Activated naive CD4-positive, alpha-beta T cell treated with anti-CD3 and anti-CD28 coated beads, Interleukin-2, amount 50 U/mL, for 72 hours (primary cell): Measurements from ENCODE around the gene LIX1. TPM values are rescaled to one million over a fixed set of nuclear protein-coding genes. Genes with fewer than 3 reads are reported as not detected.

Source experiments
- ATAC-seq, 2 donors: fragments of 150-1000 bp; cut with Tn5 transposase; 2 replicates each; pipeline ENCODE4 v1.10.0; 2021; ENCODE audit warnings: mild to moderate bottlenecking in 2 of 2, moderate library complexity in 2 of 2
- DNase-seq, 2 donors: peaks; one replicate each; pipeline ENCODE4 v3.0.0; 2021 to 2022; ENCODE audit warnings: low spot score in 2 of 2
- H3K27ac Mint-ChIP-seq, 2 donors: one replicate each; pipeline ENCODE4 v1.8.0; 2022; ENCODE audit warnings: mild to moderate bottlenecking in 2 of 2, mixed read lengths in 2 of 2
- H3K36me3 Mint-ChIP-seq, 2 donors: one replicate each; pipeline ENCODE4 v1.8.0; 2022; ENCODE audit warnings: mixed read lengths in 2 of 2
- H3K9me3 Mint-ChIP-seq, 2 donors: one replicate each; pipeline ENCODE4 v1.8.0; 2022; ENCODE audit warnings: mixed read lengths in 2 of 2
- total RNA-seq, 2 donors: library from RNA; stranded (reverse); gene quantifications; one replicate each; pipeline ENCODE4 v1.2.3, GENCODE V29; 2022

LIX1 gene
- total RNA-seq, 2 donors from 2014 or later = not detected

DNA sequence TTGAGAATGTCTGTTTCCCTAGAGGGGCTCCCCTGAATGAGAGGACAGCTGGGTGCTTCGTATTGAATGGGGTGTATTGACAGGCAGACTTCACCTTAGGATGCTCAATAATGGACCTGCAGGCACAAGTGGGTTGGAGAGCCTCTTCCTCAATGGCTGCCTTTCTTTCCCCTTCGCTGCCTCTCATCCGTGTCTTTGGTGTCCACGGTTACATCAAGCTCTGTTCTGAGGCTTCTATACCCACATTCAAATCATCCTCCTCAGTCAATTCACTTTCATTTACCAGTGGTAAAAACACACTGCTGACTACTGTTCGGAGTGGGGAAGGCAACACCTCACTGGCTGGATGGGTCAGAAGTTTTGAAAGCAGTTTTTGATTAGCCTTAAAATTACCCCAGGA lies 20.6 kb downstream of the LIX1 start:
- no peak for ATAC-seq
- Mint-ChIP-seq H3K27ac (no peak overlapping the region), H3K9me3 (no peaks in the 10 kb centered on the region), H3K36me3 (no peaks in the 10 kb centered on the region)
- DNase-seq = no peak

DNA sequence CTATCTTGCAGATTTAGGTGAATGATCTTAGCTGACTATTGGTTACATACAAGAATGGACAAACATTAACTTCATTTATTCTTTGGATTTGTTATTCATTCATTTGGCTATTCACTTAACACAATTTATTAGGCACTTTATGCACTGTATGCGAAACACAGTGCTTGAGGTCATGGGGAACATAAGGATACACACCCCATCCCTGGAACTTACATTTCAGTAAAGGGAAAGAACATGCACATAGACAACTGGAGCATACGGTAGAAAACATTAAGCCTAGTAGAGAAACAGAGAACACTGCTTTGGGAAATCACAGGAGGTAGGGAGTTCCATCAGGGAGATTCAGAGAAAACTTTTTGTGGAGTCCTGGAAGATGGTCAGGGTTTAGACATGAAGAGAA lies 22.2 kb downstream of the LIX1 start:
- no peak overlapping the region for H3K27ac Mint-ChIP-seq
- DNase-seq = no peak
- H3K36me3 Mint-ChIP-seq = no peaks in the 10 kb centered on the region
- ATAC-seq = no peak
- H3K9me3 Mint-ChIP-seq = no peaks in the 10 kb centered on the region

DNA sequence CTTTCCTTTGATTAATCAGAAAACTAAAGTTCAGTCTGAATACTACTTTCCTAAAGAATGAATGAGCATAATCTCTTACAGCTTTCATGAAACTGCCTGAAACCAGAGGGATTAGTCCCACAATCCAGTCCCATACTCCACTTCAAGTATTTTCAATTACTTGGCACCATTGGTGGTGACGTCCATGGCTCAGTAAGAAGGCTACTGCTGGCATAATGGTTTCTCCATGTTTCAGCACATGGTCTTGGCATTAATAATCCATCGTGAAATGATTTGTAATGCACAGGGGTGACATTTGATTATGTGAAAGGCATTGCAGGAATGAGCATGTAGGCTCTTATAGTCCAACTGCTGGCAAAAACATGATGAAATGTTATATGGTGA lies 23.4 kb downstream of the LIX1 start:
- no peak overlapping the region for H3K27ac Mint-ChIP-seq
- no peaks in the 10 kb centered on the region for H3K36me3 Mint-ChIP-seq
- DNase-seq = no peak
- ATAC-seq = no peak
- no peaks in the 10 kb centered on the region for H3K9me3 Mint-ChIP-seq

DNA sequence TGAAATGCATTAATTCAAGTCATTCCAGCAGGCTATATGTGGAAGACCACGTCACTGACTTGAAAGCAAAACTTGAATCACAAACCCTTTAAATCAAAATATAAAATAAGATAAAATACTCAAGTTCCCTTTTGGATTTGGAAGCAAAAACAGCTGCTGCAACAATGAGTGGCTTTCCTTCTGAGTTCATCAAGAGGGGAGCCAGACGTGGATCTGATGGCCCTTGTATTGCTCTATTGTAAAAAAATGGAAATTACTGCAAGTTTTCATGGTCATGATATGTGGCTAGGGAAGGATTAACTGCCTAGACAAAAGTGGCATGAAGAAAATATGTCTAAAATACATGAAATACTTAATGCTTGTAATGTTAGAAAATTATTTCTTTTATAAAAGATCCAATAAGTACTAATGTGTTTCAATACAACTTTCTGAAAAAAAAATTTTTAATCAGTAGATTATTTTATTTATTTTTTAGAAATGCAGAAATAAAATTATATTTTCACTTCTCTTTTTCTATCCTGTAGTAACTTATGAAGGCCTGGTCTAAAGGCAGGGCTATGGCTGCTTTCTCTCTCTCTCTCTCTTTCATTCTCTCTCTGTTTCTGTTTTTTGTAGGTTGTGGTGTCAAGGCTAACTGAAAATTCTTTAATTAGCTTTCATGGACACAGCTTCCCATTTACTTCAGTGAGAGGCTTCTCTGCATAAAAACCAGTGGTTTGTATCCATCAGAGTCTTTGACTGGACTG lies 24.0 kb downstream of the LIX1 start:
- no peak for ATAC-seq
- no peak overlapping the region for H3K27ac Mint-ChIP-seq
- H3K9me3 Mint-ChIP-seq = no peaks in the 10 kb centered on the region
- H3K36me3 Mint-ChIP-seq = no peaks in the 10 kb centered on the region
- no peak for DNase-seq

DNA sequence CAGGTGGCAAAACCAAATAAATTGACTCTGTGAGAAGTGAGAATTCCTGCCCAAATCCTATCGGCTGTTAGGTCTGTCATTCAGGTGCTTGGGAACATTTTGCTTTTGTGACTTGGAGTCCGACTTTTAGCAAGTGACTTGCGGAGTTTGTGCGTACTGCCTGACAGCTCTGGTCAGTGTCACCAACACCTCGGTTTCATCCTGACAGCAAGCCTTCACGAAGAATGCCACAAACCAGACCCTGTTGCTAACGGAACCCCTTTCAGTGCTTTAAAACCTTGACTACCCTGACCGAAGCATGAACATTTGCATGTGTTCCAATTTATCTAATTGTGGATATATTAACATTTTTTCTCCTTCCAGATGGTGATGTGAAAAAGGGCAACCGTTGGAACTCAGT lies 26.5 kb downstream of the LIX1 start:
- Mint-ChIP-seq H3K36me3 (no peaks in the 10 kb centered on the region), H3K27ac (peak overlapping the region in 1 of 2 donors; percentile 39), H3K9me3 (no peaks in the 10 kb centered on the region)
- ATAC-seq (no peak), DNase-seq (no peak)

DNA sequence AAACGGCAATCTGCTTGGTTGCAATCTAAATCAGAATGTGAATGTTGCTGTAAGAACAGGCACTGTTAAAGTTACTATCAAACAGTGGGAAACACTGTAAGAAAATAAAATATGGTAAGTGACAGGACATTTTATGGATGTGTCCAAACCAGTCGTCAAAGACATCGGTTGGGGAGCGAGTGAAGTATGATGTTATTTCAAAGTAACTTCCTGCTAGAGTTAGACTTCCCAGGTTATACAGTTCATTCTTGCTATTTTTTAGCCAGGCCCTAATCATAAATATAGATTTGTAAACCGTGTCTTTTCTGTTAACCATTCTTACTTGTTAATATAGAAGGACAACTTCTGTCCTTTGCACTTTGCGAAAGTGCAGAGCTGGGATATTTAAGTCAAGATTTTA lies 30.2 kb downstream of the LIX1 start:
- no peak for ATAC-seq
- DNase-seq = no peak
- Mint-ChIP-seq H3K9me3 (no peaks in the 10 kb centered on the region), H3K36me3 (no peaks in the 10 kb centered on the region), H3K27ac (no peak overlapping the region)

DNA sequence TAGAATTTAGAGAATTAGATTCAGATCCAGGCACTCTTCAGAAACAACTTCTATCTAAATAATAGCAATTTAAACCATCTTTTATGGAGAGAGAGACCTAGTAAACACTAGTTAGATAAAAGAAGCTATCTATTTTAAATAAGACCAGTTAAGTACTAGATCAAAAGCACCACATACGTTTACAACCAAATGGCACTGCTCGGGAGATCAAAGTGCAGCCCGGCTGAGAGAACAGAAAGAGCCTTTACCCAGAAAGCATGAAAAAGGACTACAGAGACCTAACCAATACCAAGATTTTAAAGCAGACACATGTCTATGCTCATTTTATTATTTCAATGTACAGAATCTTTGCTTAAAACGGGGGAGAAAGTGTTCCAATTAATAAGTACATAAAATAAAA lies 30.8 kb downstream of the LIX1 start:
- H3K9me3 Mint-ChIP-seq = no peaks in the 10 kb centered on the region
- no peaks in the 10 kb centered on the region for H3K36me3 Mint-ChIP-seq
- DNase-seq = no peak
- no peak for ATAC-seq
- H3K27ac Mint-ChIP-seq = no peak overlapping the region

DNA sequence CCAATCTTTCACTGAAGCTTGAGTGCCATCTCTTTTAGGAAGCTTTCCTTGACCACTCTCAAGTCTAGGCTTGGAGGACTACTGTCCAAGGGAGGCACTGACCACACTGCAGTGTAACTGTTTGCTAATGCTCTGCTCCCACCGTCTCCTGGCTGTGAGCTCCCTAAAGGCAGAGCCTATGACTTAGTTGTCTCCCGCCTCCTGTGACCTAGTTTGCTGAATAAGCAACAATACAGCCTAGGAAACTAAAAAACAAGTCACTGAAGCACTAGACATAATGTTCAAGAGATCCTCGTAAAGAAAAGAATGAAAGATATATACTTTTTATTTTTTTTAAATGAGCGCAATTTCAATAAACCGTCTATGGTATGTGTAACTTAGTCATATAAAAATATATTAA lies 31.4 kb downstream of the LIX1 start:
- ATAC-seq (no peak), DNase-seq (no peak)
- H3K9me3 Mint-ChIP-seq = no peaks in the 10 kb centered on the region
- no peaks in the 10 kb centered on the region for H3K36me3 Mint-ChIP-seq
- no peak overlapping the region for H3K27ac Mint-ChIP-seq

DNA sequence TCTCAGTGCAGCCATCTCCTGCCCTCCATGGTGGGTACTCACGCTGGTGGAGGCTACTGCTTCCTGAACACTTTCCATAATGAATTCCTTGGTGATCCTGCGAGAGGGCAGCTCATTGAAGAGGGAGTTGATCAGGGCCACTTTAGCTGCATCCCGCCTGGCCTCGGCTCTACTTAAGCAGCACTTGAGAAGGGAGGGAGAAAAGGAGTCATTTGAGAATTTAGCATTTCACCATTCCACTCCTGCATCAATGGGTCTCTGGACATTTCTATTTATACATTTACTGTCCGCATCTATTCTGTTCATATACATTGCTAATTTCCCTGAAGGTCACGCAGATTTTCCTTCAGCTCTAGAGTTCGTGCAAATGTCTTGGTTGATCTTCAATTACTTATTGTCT lies 35.1 kb downstream of the LIX1 start:
- Mint-ChIP-seq H3K36me3 (no peaks in the 10 kb centered on the region), H3K27ac (no peak overlapping the region), H3K9me3 (no peaks in the 10 kb centered on the region)
- DNase-seq (no peak), ATAC-seq (no peak)

DNA sequence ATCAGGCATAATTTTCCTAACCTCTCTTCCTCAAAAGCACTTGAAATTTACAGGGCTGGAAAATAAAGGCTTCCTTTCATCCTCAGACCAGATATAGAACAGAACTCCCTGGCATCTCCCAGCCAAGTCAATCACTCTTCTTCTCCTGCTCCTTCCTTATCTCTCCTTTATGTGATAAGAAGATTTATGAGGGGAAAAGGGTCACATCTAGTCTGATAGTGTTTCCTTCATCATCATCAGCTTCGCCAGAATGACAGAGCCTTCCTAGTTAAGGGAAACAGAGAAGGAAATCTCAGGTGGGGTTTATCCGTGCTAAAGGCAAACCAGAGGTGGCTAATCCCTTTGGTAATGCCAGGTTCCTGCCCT lies 36.2 kb downstream of the LIX1 start:
- Mint-ChIP-seq H3K36me3 (no peaks in the 10 kb centered on the region), H3K9me3 (no peaks in the 10 kb centered on the region), H3K27ac (no peak overlapping the region)
- ATAC-seq (no peak), DNase-seq (no peak)

DNA sequence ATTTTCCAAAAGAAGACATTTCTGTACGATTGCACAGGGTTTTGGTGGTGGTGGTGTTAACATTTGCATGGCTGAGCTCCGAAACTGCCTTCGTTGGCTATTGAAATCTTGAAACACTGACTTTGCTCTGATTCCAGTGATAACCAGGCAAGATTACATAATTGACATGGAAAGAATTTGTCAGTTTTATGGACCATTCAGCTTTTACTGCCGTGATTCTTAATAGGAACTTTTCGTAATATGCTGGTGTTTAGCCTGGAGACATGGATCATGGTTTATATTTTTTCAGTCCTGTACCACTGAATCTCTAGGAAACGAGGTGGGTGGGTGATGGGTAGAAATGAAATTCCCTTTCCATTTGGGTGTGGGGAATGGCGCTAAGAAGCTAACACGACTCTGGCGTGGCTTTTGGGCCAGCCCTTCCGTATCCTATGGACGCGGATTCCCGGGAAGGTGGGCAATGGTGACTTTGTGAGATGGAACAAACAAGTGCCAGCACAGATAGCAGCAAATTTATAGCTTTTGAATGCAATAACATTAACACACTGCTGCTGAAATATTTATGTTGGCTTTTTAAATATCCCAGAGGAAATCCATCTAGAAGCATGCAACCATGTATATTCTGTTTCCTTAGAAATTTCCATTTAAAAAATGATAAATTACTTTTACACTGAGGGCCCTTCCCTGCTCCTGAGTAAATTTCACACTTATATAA lies 36.8 kb downstream of the LIX1 start:
- DNase-seq (no peak), ATAC-seq (no peak)
- H3K27ac Mint-ChIP-seq = no peak overlapping the region
- H3K36me3 Mint-ChIP-seq = no peaks in the 10 kb centered on the region
- H3K9me3 Mint-ChIP-seq = no peaks in the 10 kb centered on the region

DNA sequence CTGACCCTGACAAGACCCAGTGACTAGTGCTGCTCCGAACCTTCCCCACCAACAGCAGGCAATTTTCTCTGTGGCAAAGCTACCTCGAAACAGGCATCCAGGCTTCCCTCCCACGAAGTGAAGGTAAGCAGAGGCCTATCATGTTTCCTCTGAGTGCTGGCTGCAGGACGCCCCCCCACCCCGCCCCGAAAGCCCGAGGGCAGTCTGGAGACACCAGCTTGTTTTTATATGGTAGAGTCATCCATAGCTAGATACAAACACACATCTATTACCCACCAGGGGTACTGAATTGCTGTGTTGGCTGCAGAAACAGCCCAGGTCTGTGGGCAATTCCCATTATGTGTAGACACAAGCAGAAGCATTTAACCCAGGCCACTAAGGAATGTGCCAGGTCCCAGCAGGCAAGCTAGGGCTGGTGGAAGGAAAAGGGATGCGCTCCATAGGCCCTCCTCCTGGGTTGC lies 40.4 kb downstream of the LIX1 start:
- Mint-ChIP-seq H3K36me3 (no peaks in the 10 kb centered on the region), H3K9me3 (no peaks in the 10 kb centered on the region), H3K27ac (no peak overlapping the region)
- ATAC-seq (no peak), DNase-seq (no peak)

DNA sequence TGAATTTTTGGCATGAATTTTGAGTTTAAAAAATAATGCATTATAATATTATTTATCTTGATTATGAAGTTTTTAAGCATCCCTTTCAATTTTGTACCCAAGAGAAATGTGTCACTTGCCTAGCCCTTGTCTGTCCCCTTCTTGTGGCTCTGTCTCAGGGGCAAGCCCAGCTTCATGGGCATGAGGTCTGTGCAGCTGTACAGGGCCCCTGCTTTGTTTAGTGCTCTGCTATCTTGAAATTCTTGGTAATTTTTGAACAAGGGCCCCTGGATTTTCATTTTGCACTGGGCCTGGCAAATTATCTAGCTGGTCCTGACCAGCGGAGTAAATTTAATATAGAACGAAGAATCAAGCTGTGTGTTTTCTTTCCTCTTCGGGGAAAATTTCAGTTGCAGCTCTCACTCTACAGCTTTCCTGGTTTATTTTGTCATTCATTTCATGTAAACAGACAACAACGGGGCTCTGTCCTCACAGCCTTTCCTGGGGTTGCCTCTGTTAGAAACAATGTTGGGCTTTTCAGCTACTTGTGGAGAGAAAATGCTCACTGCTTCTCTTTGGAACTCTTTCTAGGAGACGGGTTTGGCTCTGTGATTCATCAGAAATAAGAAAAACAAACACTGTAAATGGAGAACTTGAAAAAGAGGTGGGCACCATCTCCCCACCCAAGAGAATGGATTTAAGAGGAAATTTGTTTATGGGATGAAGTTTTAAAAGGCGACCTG lies 41.1 kb downstream of the LIX1 start:
- no peaks in the 10 kb centered on the region for H3K9me3 Mint-ChIP-seq
- H3K27ac Mint-ChIP-seq = no peak overlapping the region
- H3K36me3 Mint-ChIP-seq = no peaks in the 10 kb centered on the region
- DNase-seq (no peak), ATAC-seq (no peak)

DNA sequence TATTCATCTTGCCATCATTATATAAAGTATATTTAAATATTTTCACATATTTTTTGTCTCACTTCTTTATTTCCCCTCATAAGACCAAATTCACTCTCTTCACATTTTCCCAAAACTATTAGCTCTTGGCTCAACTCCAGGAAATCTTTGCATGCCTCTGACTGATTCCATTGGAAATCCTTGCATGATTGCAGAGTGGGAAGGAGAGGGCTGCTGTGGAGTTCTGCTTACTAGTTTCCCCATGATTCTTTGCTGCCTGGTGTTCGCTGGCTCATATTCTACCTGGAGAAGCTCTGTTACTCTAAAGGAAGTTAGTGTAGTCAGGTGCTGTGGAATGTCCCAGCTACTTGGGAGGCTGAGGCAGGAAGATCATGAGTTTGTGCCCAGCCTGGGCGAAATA lies 41.9 kb downstream of the LIX1 start:
- Mint-ChIP-seq H3K36me3 (no peaks in the 10 kb centered on the region), H3K9me3 (no peaks in the 10 kb centered on the region), H3K27ac (no peak overlapping the region)
- no peak for DNase-seq
- ATAC-seq = no peak

DNA sequence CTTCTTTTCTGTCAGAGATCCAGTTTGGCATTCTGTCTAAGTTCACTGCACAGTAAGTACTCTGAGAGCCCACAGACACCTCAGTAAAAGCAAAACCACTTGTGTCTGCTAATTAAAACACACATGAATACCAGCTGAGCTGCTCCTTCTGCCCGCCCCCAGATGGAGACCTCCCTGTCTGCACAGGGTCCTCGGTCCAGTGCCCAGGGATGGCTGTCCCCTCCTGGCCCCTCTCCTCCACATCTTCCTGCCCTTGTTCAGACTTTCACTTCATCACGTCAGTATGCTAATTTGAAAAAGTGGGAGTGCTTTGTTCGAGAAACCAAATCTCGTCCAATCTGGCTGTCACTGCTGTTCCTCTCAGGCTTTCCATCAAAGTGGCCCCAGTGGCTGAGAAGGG lies 43.5 kb downstream of the LIX1 start:
- ATAC-seq = no peak
- H3K36me3 Mint-ChIP-seq = no peaks in the 10 kb centered on the region
- H3K27ac Mint-ChIP-seq = no peak overlapping the region
- H3K9me3 Mint-ChIP-seq = no peaks in the 10 kb centered on the region
- no peak for DNase-seq

DNA sequence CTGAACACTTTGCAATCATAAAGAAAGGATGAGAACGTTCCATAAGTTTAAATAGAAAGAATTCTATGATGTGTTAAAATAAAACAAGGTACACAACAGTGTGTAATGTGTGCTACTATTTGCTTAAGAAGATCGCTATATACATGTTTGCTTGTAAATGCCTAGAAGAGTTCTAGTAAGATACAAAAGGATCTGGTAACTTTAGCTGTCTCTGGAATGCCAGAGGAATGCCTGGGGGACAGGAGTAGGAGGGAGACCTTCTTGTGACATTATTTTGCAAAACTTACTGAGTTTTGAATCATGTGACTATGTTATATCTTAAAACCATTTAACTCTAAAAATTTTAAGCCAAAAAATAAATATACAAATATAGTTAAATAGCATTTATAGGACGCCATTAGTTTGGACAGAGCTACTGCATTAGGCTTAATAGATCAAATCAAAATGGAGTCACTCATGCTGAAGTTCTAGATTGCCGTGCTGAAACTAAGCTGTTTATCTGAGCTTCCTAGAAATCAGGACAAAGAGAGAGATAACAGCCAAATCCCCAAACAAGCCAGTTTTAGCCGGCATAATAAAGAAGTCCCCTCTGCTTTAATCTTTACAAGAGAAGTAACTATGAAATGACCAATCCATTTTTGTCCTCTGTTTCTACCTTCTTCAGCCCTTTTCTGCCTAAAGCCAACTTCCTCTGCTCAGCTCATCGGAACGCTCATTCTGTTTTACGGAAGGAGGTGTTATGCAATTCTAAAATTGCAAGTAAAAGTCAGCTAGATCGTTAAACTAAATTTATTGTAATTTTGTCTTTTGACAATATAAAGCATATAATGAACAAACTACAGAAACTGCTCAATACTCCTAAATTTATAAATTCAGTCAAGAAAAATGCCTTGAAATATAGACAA lies 44.8 kb downstream of the LIX1 start:
- Mint-ChIP-seq H3K9me3 (no peaks in the 10 kb centered on the region), H3K36me3 (no peaks in the 10 kb centered on the region), H3K27ac (no peak overlapping the region)
- no peak for DNase-seq
- no peak for ATAC-seq

DNA sequence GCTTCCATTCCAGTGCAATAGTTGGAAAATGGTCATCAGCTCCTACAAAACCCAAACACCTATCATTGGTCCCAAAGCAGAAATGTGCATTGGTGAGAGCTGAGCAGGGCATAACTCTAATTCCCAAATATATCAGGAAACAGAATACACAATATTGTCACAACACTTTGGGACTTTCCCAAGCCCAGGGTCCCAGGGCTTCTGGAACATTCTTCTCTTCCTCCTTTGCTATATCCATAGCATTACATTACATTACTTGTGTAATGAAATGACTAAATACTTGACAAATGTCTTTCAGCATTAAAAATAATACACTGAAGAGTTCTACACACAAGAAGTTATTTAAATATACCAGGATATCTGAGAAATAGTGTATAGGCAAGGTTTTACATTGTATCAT lies 45.6 kb downstream of the LIX1 start:
- H3K9me3 Mint-ChIP-seq = no peaks in the 10 kb centered on the region
- DNase-seq (no peak), ATAC-seq (no peak)
- no peaks in the 10 kb centered on the region for H3K36me3 Mint-ChIP-seq
- no peak overlapping the region for H3K27ac Mint-ChIP-seq
